ENCODE measurements around the gene OR8D1.

Gene OR8D1

GRCh38 chr11:124302347-124303125, 11.2 kb downstream of the OR8D1 start (continued):
- no peak for TF ChIP-seq ARNTL (CRISPR knock-in tag; IDR thresholded peaks at IDR 0.05; ENCODE audit: borderline replicate concordance, low read depth)
- no peak for TF ChIP-seq OSR1 (CRISPR knock-in tag; IDR thresholded peaks at IDR 0.05)
- no peak for TF ChIP-seq ZNF70 (CRISPR knock-in tag; IDR thresholded peaks at IDR 0.05)
- TF ChIP-seq ESRRG (CRISPR knock-in tag; IDR thresholded peaks at IDR 0.05) = no peak
- no peak for TF ChIP-seq PPARA (CRISPR knock-in tag; IDR thresholded peaks at IDR 0.05; ENCODE audit: borderline replicate concordance)
- TF ChIP-seq SNAI2 (CRISPR knock-in tag; IDR thresholded peaks at IDR 0.05) = no peak
- TF ChIP-seq ZC3H10 (CRISPR knock-in tag; IDR thresholded peaks at IDR 0.05) = no peak
- no peak for TF ChIP-seq ZNF8 (CRISPR knock-in tag; IDR thresholded peaks at IDR 0.05)
- TF ChIP-seq ZNF565 (CRISPR knock-in tag; conservative IDR thresholded peaks at IDR 0.05; ENCODE audit: low read depth) = no peak

- no peak for ATAC-seq
- TF ChIP-seq ARNTL (CRISPR knock-in tag; IDR thresholded peaks at IDR 0.05; ENCODE audit: borderline replicate concordance, low read depth) = no peak
Observed at GRCh38 chr11:124301548-124301947, 12.2 kb downstream of the OR8D1 start.

- TF ChIP-seq CREB5 (CRISPR knock-in tag; IDR thresholded peaks at IDR 0.05; ENCODE audit: low read depth) (no peak), TCF4 (CRISPR knock-in tag; IDR thresholded peaks at IDR 0.05; ENCODE audit: borderline replicate concordance) (no peak), ISL1 (CRISPR knock-in tag; IDR thresholded peaks at IDR 0.05) (no peak), TSHZ2 (CRISPR knock-in tag; IDR thresholded peaks at IDR 0.05) (no peak), GLIS3 (CRISPR knock-in tag; IDR thresholded peaks at IDR 0.05) (no peak), CSRNP3 (CRISPR knock-in tag; IDR thresholded peaks at IDR 0.05) (no peak), OSR1 (CRISPR knock-in tag; IDR thresholded peaks at IDR 0.05) (no peak), POU6F1 (CRISPR knock-in tag; IDR thresholded peaks at IDR 0.05; ENCODE audit: borderline replicate concordance, low read depth) (no peak), ESRRG (CRISPR knock-in tag; IDR thresholded peaks at IDR 0.05) (no peak), ZC3H10 (CRISPR knock-in tag; IDR thresholded peaks at IDR 0.05) (no peak), PPARA (CRISPR knock-in tag; IDR thresholded peaks at IDR 0.05; ENCODE audit: borderline replicate concordance) (no peak), PATZ1 (CRISPR knock-in tag; IDR thresholded peaks at IDR 0.05; ENCODE audit: borderline replicate concordance) (no peak), ZNF8 (CRISPR knock-in tag; IDR thresholded peaks at IDR 0.05) (no peak), ZFP3 (CRISPR knock-in tag; IDR thresholded peaks at IDR 0.05) (no peak), ZFP30 (CRISPR knock-in tag; IDR thresholded peaks at IDR 0.05) (no peak), TOX (CRISPR knock-in tag; IDR thresholded peaks at IDR 0.05; ENCODE audit: borderline replicate concordance) (no peak), CSDC2 (CRISPR knock-in tag; IDR thresholded peaks at IDR 0.05) (no peak)
- no peak for ATAC-seq
Observed at GRCh38 chr11:124297921-124298320, 15.8 kb downstream of the OR8D1 start.
